Neural progenitor cell (in vitro differentiated cells): ENCODE measurements around the gene METTL1. TPM values are rescaled to one million over a fixed set of nuclear protein-coding genes. Genes with fewer than 3 reads are reported as not detected.
"Not testable (repeated sequence)": the region's sequence is repeated elsewhere in the genome, so short reads cannot be mapped to it uniquely, and the experiment has no call there.

Experiments
- DNase-seq: peaks from one replicate; pipeline ENCODE4 v3.0.0-alpha.2; 2016; ENCODE audit warnings: low spot score
- H2AFZ ChIP-seq: fragments of 200-600 bp; sonication (generic); replicated peaks from 2 replicates; pipeline ENCODE4 v1.6.1; 2016; ENCODE audit warnings: antibody characterized with exemption
- H3F3A ChIP-seq: fragments of 200-600 bp; sonication (generic); 2 replicates; pipeline ENCODE4 v1.6.1; 2016; ENCODE audit warnings: antibody characterized with exemption, low read depth
- H3K27ac ChIP-seq: fragments of 200-600 bp; sonication (generic); 2 replicates; pipeline ENCODE4 v1.5.1; 2016; ENCODE audit warnings: mild to moderate bottlenecking
- H3K27me3 ChIP-seq: fragments of 200-600 bp; sonication (generic); 2 replicates; pipeline ENCODE4 v1.6.1; 2016; ENCODE audit warnings: mild to moderate bottlenecking, moderate library complexity
- H3K36me3 ChIP-seq: fragments of 200-600 bp; sonication (generic); 2 replicates; pipeline ENCODE4 v1.5.1; 2016
- H3K4me1 ChIP-seq: fragments of 200-600 bp; sonication (generic); 2 replicates; pipeline ENCODE4 v1.6.1; 2016; ENCODE audit warnings: mixed run types
- H3K4me2 ChIP-seq: fragments of 200-600 bp; sonication (generic); 2 replicates; pipeline ENCODE4 v1.6.1; 2016
- H3K4me3 ChIP-seq: fragments of 200-600 bp; sonication (generic); 2 replicates; pipeline ENCODE4 v1.5.1; 2016
- H3K79me2 ChIP-seq: fragments of 200-600 bp; sonication (generic); 2 replicates; pipeline ENCODE4 v1.6.1; 2016; ENCODE audit warnings: low read depth
- H3K9ac ChIP-seq: fragments of 200-600 bp; sonication (generic); 2 replicates; pipeline ENCODE4 v1.6.1; 2016
- H3K9me3 ChIP-seq: fragments of 200-600 bp; sonication (generic); 2 replicates; pipeline ENCODE4 v1.5.1; 2016; ENCODE audit warnings: low read depth
- H4K20me1 ChIP-seq: fragments of 200-600 bp; sonication (generic); 2 replicates; pipeline ENCODE4 v1.6.1; 2016; ENCODE audit warnings: low read depth
- H3K27ac Mint-ChIP-seq: 3 replicates; pipeline ENCODE4 v1.8.0; 2021; ENCODE audit warnings: mixed read lengths
- H3K27me3 Mint-ChIP-seq: 2 replicates; pipeline ENCODE4 v1.8.0; 2022; ENCODE audit warnings: low read depth, mild to moderate bottlenecking, inconsistent platforms, moderate library complexity, mixed read lengths; ENCODE audit not compliant: insufficient read depth
- H3K36me3 Mint-ChIP-seq: 3 replicates; pipeline ENCODE4 v1.8.0; 2021; ENCODE audit warnings: mixed read lengths
- H3K4me1 Mint-ChIP-seq: 3 replicates; pipeline ENCODE4 v1.8.0; 2021; ENCODE audit warnings: mixed read lengths
- H3K4me3 Mint-ChIP-seq: 3 replicates; pipeline ENCODE4 v1.8.0; 2021; ENCODE audit warnings: mild to moderate bottlenecking, moderate library complexity, mixed read lengths
- H3K9me3 Mint-ChIP-seq: 3 replicates; pipeline ENCODE4 v1.8.0; 2020; ENCODE audit warnings: mixed read lengths
- EZH2 ChIP-seq: fragments of 200-600 bp; sonication (generic); IDR thresholded peaks from 2 replicates; pipeline ENCODE4 v1.6.1; 2017; ENCODE audit warnings: antibody characterized with exemption, mild to moderate bottlenecking, moderate library complexity
- EZH2phosphoT487 ChIP-seq: fragments of 200-600 bp; sonication (generic); IDR thresholded peaks from 2 replicates; pipeline ENCODE4 v1.6.1; 2017; ENCODE audit warnings: antibody characterized with exemption
- total RNA-seq: library from RNA; depleted of rRNA; stranded (reverse); fragments of >200 nt; gene quantifications from 2 replicates; pipeline ENCODE4 v1.2.3, GENCODE V29; 2015; ENCODE audit warnings: low replicate concordance
- TF ChIP-seq, protein P1 (sequence below): fragments of 200-600 bp; sonication (generic); IDR thresholded peaks from 2 replicates; pipeline ENCODE4 v1.5.1; 2017; ENCODE audit warnings: antibody characterized with exemption, mild to moderate bottlenecking

The METTL1 gene
- total RNA-seq, 1 donor from 2014 or later: 5.6 TPM

DNA sequence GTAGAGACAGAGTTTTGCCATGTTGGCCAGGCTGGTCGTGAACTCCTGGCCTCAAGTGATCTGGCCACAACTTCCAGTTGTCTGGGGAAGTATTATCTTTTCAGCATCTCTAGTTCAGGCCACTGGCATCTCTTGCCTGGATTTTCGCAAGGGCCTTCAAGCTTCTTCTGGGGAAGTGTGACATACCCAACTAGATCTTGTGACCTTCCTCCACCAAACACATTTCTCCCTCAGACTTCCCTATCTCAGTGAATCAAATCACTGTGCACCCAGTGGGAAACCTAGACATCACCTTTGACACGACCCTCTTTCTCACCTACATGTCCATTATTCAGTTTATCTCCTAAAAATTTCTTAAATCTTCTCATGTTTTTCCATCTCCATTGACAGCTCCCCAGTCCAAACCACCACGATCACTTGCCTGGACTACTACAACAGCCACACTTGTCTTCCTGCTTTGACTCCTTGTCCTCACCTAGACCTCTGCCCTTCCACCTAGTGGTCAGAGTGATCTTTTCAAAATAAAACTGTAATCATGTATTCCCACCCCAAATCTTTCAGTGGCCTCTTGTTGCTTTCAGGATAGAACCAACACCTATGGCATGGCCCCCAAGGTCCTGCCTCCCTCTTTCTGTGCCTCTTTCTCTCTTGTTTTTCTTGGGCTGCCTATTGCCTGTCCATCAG is 3.8 kb upstream of the METTL1 start:
- Histone ChIP-seq H3K4me2 (no peak overlapping the region), H3F3A (peaks cover 14% of the 10 kb centered on the region), H4K20me1 (no peaks in the 10 kb centered on the region), H3K27me3 (peaks cover 12% of the 10 kb centered on the region), H3K9me3 (no peaks in the 10 kb centered on the region), H3K4me3 (no peak overlapping the region), H2AFZ (no peak overlapping the region), H3K79me2 (peaks cover 8% of the 10 kb centered on the region), H3K9ac (no peak overlapping the region), H3K36me3 (no peaks in the 10 kb centered on the region), H3K27ac (no peak overlapping the region), H3K4me1 (no peaks in the 10 kb centered on the region)
- H3K36me3 Mint-ChIP-seq: no peaks in the 10 kb centered on the region
- H3K4me1 Mint-ChIP-seq: peaks cover 13% of the 10 kb centered on the region
- no peak overlapping the region for H3K27ac Mint-ChIP-seq
- no peak for DNase-seq
- no peak overlapping the region for H3K4me3 Mint-ChIP-seq
- TF ChIP-seq EZH2 (no peak), EZH2phosphoT487 (no peak)
- TF ChIP-seq, protein P1, sequence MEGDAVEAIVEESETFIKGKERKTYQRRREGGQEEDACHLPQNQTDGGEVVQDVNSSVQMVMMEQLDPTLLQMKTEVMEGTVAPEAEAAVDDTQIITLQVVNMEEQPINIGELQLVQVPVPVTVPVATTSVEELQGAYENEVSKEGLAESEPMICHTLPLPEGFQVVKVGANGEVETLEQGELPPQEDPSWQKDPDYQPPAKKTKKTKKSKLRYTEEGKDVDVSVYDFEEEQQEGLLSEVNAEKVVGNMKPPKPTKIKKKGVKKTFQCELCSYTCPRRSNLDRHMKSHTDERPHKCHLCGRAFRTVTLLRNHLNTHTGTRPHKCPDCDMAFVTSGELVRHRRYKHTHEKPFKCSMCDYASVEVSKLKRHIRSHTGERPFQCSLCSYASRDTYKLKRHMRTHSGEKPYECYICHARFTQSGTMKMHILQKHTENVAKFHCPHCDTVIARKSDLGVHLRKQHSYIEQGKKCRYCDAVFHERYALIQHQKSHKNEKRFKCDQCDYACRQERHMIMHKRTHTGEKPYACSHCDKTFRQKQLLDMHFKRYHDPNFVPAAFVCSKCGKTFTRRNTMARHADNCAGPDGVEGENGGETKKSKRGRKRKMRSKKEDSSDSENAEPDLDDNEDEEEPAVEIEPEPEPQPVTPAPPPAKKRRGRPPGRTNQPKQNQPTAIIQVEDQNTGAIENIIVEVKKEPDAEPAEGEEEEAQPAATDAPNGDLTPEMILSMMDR: peak; percentile 21
- H3K27me3 Mint-ChIP-seq: peaks cover 5% of the 10 kb centered on the region
- H3K9me3 Mint-ChIP-seq: peaks cover 2% of the 10 kb centered on the region

DNA sequence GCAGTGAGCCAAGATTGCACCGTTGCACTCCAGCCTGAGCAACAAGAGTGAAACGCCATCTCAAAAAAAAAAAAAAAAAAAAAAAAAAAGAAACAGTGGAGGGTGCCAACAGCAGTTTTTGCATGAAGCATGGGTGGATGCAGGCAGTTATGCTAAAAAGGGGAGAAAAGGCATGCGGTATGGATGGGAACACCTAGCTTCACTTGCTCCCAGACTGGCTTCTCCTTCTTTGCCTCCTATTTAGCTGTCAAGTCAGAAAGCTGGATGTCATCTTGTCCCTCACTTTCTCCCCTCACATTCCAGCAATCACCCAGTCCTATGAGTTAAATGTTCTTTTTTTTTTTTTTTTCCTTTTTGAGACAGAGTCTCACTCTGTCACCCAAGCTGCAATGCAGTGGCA is 3.1 kb upstream of the METTL1 start:
- H2AFZ ChIP-seq: no peak overlapping the region
- H3K4me3 ChIP-seq: no peak overlapping the region
- no peaks in the 10 kb centered on the region for H4K20me1 ChIP-seq
- no peak overlapping the region for H3K9ac ChIP-seq
- H3K79me2 ChIP-seq: peaks cover 8% of the 10 kb centered on the region
- no peaks in the 10 kb centered on the region for H3K36me3 ChIP-seq
- H3K4me2 ChIP-seq: no peak overlapping the region
- TF ChIP-seq EZH2 (no peak), EZH2phosphoT487 (no peak)
- TF ChIP-seq, protein P1: no peak
- H3K27me3 ChIP-seq: peaks cover 12% of the 10 kb centered on the region
- peaks cover 14% of the 10 kb centered on the region for H3F3A ChIP-seq
- H3K4me1 Mint-ChIP-seq: peaks cover 17% of the 10 kb centered on the region
- H3K27ac Mint-ChIP-seq: no peak overlapping the region
- DNase-seq: no peak
- H3K9me3 ChIP-seq: no peaks in the 10 kb centered on the region
- H3K4me1 ChIP-seq: no peaks in the 10 kb centered on the region
- peaks cover 4% of the 10 kb centered on the region for H3K36me3 Mint-ChIP-seq
- peaks cover 5% of the 10 kb centered on the region for H3K27me3 Mint-ChIP-seq
- no peak overlapping the region for H3K4me3 Mint-ChIP-seq
- no peak overlapping the region for H3K27ac ChIP-seq
- peaks cover 2% of the 10 kb centered on the region for H3K9me3 Mint-ChIP-seq

DNA sequence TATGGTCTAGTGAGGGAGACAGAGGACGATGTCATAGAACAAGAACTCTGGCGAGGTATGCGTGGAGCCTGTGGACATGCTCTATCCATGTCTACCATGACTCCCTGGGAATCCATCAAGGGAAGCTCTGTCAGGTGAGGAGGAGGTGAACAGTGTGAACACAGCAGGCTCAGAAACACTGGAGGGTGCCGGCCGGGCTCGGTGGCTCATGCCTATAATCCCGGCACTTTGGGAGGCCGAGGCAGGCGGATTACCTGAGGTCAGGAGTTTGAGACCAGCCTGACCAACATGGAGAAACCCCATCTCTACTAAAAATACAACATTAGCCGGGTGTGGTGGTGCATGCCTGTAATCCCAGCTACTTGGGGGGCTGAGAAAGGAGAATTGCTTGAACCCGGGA is 2.7 kb upstream of the METTL1 start:
- not testable (repeated sequence) for H3K79me2 ChIP-seq, DNase-seq, H3K9me3 ChIP-seq, H3K9me3 Mint-ChIP-seq, H2AFZ ChIP-seq, H4K20me1 ChIP-seq, H3K27me3 Mint-ChIP-seq, H3K36me3 ChIP-seq, H3K4me2 ChIP-seq, H3K27ac Mint-ChIP-seq, H3K27ac ChIP-seq, H3K36me3 Mint-ChIP-seq, H3K4me1 ChIP-seq, H3K9ac ChIP-seq, H3K4me3 ChIP-seq
- Mint-ChIP-seq H3K4me3 (peak overlapping the region; percentile 28), H3K4me1 (peaks cover 17% of the 10 kb centered on the region)
- Histone ChIP-seq H3F3A (peaks cover 14% of the 10 kb centered on the region), H3K27me3 (peaks cover 12% of the 10 kb centered on the region)
